Effector memory CD4-positive, alpha-beta T cell (primary cell): ENCODE measurements around the gene EIF2B2.

Source experiments
- DNase-seq, 3 donors: peaks; one replicate each; pipeline ENCODE4 v3.0.0-alpha.2; 2020
- H3K27ac ChIP-seq: 2 replicates; pipeline ENCODE4 v1.7.0; 2013; ENCODE audit warnings: mild to moderate bottlenecking, low read length, moderate library complexity; ENCODE audit not compliant: insufficient read depth, poor library complexity, severe bottlenecking
- H3K27me3 ChIP-seq: replicated peaks from 2 replicates; pipeline ENCODE4 v1.7.0; 2013; ENCODE audit warnings: mild to moderate bottlenecking, low read length; ENCODE audit not compliant: insufficient read depth, control insufficient read depth, poor library complexity, severe bottlenecking
- H3K36me3 ChIP-seq: 2 replicates; pipeline ENCODE4 v1.7.0; 2013; ENCODE audit warnings: mild to moderate bottlenecking, low read length, moderate library complexity; ENCODE audit not compliant: control insufficient read depth, insufficient read depth
- H3K4me1 ChIP-seq: 2 replicates; pipeline ENCODE4 v1.7.0; 2013; ENCODE audit warnings: low read length, mild to moderate bottlenecking; ENCODE audit not compliant: control insufficient read depth, insufficient read depth, poor library complexity, severe bottlenecking
- H3K4me3 ChIP-seq: 2 replicates; pipeline ENCODE4 v1.7.0; 2013; ENCODE audit warnings: low read length, low read depth, mild to moderate bottlenecking; ENCODE audit not compliant: insufficient read depth, poor library complexity, severe bottlenecking
- H3K9me3 ChIP-seq: 2 replicates; pipeline ENCODE4 v1.7.0; 2013; ENCODE audit warnings: mild to moderate bottlenecking, low read length, moderate library complexity; ENCODE audit not compliant: control insufficient read depth

EIF2B2 gene

GRCh38 chr14:75011356-75011994 lies 8.8 kb downstream of the EIF2B2 start:
- Histone ChIP-seq H3K4me3 (no peak overlapping the region), H3K4me1 (no peaks in the 10 kb centered on the region), H3K27ac (no peak overlapping the region), H3K9me3 (no peaks in the 10 kb centered on the region), H3K27me3 (no peaks in the 10 kb centered on the region), H3K36me3 (peaks cover 56% of the 10 kb centered on the region)
- DNase-seq, result no peak

- Histone ChIP-seq H3K4me3 (no peak overlapping the region), H3K27ac (no peak overlapping the region), H3K36me3 (peaks cover 43% of the 10 kb centered on the region), H3K27me3 (no peaks in the 10 kb centered on the region), H3K4me1 (no peaks in the 10 kb centered on the region), H3K9me3 (no peaks in the 10 kb centered on the region)
- no peak for DNase-seq
These were observed 10.6 kb downstream of the EIF2B2 start for GRCh38 chr14:75013290-75013689.

- Histone ChIP-seq H3K4me1 (no peaks in the 10 kb centered on the region), H3K27me3 (no peaks in the 10 kb centered on the region), H3K36me3 (peaks cover 34% of the 10 kb centered on the region), H3K9me3 (no peaks in the 10 kb centered on the region), H3K4me3 (no peak overlapping the region), H3K27ac (no peak overlapping the region)
- DNase-seq, result no peak
These were observed 12.8 kb downstream of the EIF2B2 start for GRCh38 chr14:75015496-75015895.

GRCh38 chr14:75016815-75017214 lies 14.1 kb downstream of the EIF2B2 start:
- no peak overlapping the region for H3K4me3 ChIP-seq
- no peaks in the 10 kb centered on the region for H3K27me3 ChIP-seq
- H3K9me3 ChIP-seq, result no peaks in the 10 kb centered on the region
- H3K4me1 ChIP-seq, result no peaks in the 10 kb centered on the region
- no peak overlapping the region for H3K27ac ChIP-seq
- peaks cover 39% of the 10 kb centered on the region for H3K36me3 ChIP-seq
- no peak for DNase-seq

GRCh38 chr14:75018694-75019093 lies 16.0 kb downstream of the EIF2B2 start:
- Histone ChIP-seq H3K4me1 (no peaks in the 10 kb centered on the region), H3K36me3 (peaks cover 39% of the 10 kb centered on the region), H3K4me3 (no peak overlapping the region), H3K27me3 (no peaks in the 10 kb centered on the region), H3K27ac (no peak overlapping the region), H3K9me3 (no peaks in the 10 kb centered on the region)
- DNase-seq, result no peak

GRCh38 chr14:75022655-75023054 lies 19.9 kb downstream of the EIF2B2 start:
- DNase-seq, result no peak
- H3K36me3 ChIP-seq, result peaks cover 17% of the 10 kb centered on the region

GRCh38 chr14:75023108-75023507 lies 20.4 kb downstream of the EIF2B2 start:
- Histone ChIP-seq H3K27ac (no peak overlapping the region), H3K36me3 (peaks cover 15% of the 10 kb centered on the region), H3K27me3 (no peaks in the 10 kb centered on the region), H3K4me1 (no peaks in the 10 kb centered on the region), H3K9me3 (no peaks in the 10 kb centered on the region), H3K4me3 (no peak overlapping the region)
- DNase-seq, result no peak

More at GRCh38 chr14:75022655-75023054, 19.9 kb downstream of the EIF2B2 start:
- no peak overlapping the region for H3K27ac ChIP-seq
- H3K27me3 ChIP-seq, result no peaks in the 10 kb centered on the region
- H3K4me3 ChIP-seq, result no peak overlapping the region
- H3K4me1 ChIP-seq, result no peaks in the 10 kb centered on the region
- H3K9me3 ChIP-seq, result no peaks in the 10 kb centered on the region

GRCh38 chr14:75025082-75025481 lies 22.4 kb downstream of the EIF2B2 start:
- H3K27me3 ChIP-seq, result no peaks in the 10 kb centered on the region
- H3K36me3 ChIP-seq, result peaks cover 11% of the 10 kb centered on the region
- no peak overlapping the region for H3K27ac ChIP-seq
- DNase-seq, result no peak
- no peaks in the 10 kb centered on the region for H3K4me1 ChIP-seq
- H3K4me3 ChIP-seq, result no peak overlapping the region
- H3K9me3 ChIP-seq, result no peaks in the 10 kb centered on the region

GRCh38 chr14:75025876-75026275 lies 23.2 kb downstream of the EIF2B2 start:
- no peak for DNase-seq
- Histone ChIP-seq H3K4me3 (no peak overlapping the region), H3K27me3 (no peaks in the 10 kb centered on the region), H3K9me3 (no peaks in the 10 kb centered on the region), H3K4me1 (no peaks in the 10 kb centered on the region), H3K27ac (no peak overlapping the region), H3K36me3 (peaks cover 12% of the 10 kb centered on the region)

GRCh38 chr14:75030147-75030546 lies 27.4 kb downstream of the EIF2B2 start:
- Histone ChIP-seq H3K9me3 (no peaks in the 10 kb centered on the region), H3K4me1 (no peaks in the 10 kb centered on the region), H3K27ac (no peak overlapping the region), H3K27me3 (no peaks in the 10 kb centered on the region), H3K4me3 (no peak overlapping the region), H3K36me3 (peaks cover 28% of the 10 kb centered on the region)
- DNase-seq, result no peak
